ENCODE results near the gene PDE1A.

GRCh38 chr2:182365855-182366254 lies 61.0 kb downstream of the PDE1A start:
- TF ChIP-seq, protein P1, sequence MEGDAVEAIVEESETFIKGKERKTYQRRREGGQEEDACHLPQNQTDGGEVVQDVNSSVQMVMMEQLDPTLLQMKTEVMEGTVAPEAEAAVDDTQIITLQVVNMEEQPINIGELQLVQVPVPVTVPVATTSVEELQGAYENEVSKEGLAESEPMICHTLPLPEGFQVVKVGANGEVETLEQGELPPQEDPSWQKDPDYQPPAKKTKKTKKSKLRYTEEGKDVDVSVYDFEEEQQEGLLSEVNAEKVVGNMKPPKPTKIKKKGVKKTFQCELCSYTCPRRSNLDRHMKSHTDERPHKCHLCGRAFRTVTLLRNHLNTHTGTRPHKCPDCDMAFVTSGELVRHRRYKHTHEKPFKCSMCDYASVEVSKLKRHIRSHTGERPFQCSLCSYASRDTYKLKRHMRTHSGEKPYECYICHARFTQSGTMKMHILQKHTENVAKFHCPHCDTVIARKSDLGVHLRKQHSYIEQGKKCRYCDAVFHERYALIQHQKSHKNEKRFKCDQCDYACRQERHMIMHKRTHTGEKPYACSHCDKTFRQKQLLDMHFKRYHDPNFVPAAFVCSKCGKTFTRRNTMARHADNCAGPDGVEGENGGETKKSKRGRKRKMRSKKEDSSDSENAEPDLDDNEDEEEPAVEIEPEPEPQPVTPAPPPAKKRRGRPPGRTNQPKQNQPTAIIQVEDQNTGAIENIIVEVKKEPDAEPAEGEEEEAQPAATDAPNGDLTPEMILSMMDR (IDR thresholded peaks at IDR 0.05; ENCODE audit: poor library complexity): no peak
- no peak for TF ChIP-seq EZH2 (IDR thresholded peaks at IDR 0.05; ENCODE audit: borderline replicate concordance)
- TF ChIP-seq EZH2phosphoT487 (IDR thresholded peaks at IDR 0.05; ENCODE audit: low read depth, severe bottlenecking, unreplicated experiment): no peak
